ENCODE results near the gene RHBDL1. TPM values are rescaled to one million over a fixed set of nuclear protein-coding genes. Genes with fewer than 3 reads are reported as not detected.

RHBDL1 gene
- total and polyA plus RNA-seq, 10 of the 15 experiments (the other 5 are each of a cell fraction or from before 2014, with no cell fraction given), result 0.04 to 1.3 (median 0.65) TPM; not detected in 5

GRCh38 chr16:629833-630248 is 45.6 kb upstream of the RHBDL1 start:
- DNase-seq (ENCODE audit: low read depth, low spot score) (no peak), ATAC-seq (no peak), FAIRE-seq (no peak)
- Histone ChIP-seq H3K9ac (ENCODE audit: control insufficient read depth, insufficient read depth, low read length) (no peak overlapping the region), H3K4me1 (ENCODE audit: control insufficient read depth, insufficient read depth, low read length) (no peaks in the 10 kb centered on the region; the same call in 1 of the 2 replicates), H3K27me3 (replicated peaks in 1 of 2; ENCODE audit: control insufficient read depth in 2 of 2, insufficient read depth in 2 of 2, low read length in 1 of 2) (no peaks in the 10 kb centered on the region), H3K9me3 (replicated peaks; ENCODE audit: control insufficient read depth, insufficient read depth, low read length) (no peaks in the 10 kb centered on the region), H3K27ac (ENCODE audit: control insufficient read depth, insufficient read depth) (no peak overlapping the region), H3K4me3 (no peak overlapping the region), H3K4me2 (ENCODE audit: control insufficient read depth, insufficient read depth) (no peak overlapping the region), H2AFZ (ENCODE audit: control insufficient read depth, low read depth, low read length) (no peak overlapping the region), H3K79me2 (ENCODE audit: control insufficient read depth, insufficient read depth, low read length) (peaks cover 2% of the 10 kb centered on the region), H3K36me3 (ENCODE audit: control insufficient read depth in 2 of 2, insufficient read depth in 2 of 2, low read length in 1 of 2) (peaks cover 0 to 4% of the 10 kb centered on the region in 2 experiments; a peak in 3 of 4 replicates), H4K20me1 (ENCODE audit: control insufficient read depth, insufficient read depth) (no peaks in the 10 kb centered on the region)
- no TSS peak for BruUV-seq (replicated peaks)
- intact Hi-C loops (cut with micrococcal nuclease; ENCODE audit: unreplicated experiment), result no loop called here
- CTCF ChIA-PET, result no interaction called here
- SMC1A ChIA-PET (ENCODE audit: uncharacterized antibody, unreplicated experiment), result no interaction called here
- RAD21 ChIA-PET (ENCODE audit: unreplicated experiment), result no interaction called here
- in situ Hi-C loops (cut with MboI), result no loop called here
- WGBS (ENCODE audit: insufficient coverage, insufficient replicate concordance, low lambda C conversion rate, missing lambda C conversion rate), result 69% methylated on average over 10 of the region's 11 CpGs
- POLR2A ChIA-PET, result no interaction called here
- TF ChIP-seq JUNB (IDR thresholded peaks at IDR 0.05) (no peak), MEF2A (IDR thresholded peaks at IDR 0.05; ENCODE audit: insufficient read depth, low read depth, low read length) (no peak), PAX5 (IDR thresholded peaks at IDR 0.05; ENCODE audit: borderline replicate concordance, low read depth, low read length) (no peak), TBL1XR1 (IDR thresholded peaks at IDR 0.05; ENCODE audit: low read depth, low read length) (no peak), ZNF274 (IDR thresholded peaks at IDR 0.05; ENCODE audit: insufficient read depth, insufficient read length) (no peak), RB1 (IDR thresholded peaks at IDR 0.05; ENCODE audit: borderline replicate concordance) (no peak), CHD1 (IDR thresholded peaks at IDR 0.05; ENCODE audit: low read depth, low read length) (no peak), HDGF (IDR thresholded peaks at IDR 0.05) (no peak)
- TF ChIP-seq, protein P1, sequence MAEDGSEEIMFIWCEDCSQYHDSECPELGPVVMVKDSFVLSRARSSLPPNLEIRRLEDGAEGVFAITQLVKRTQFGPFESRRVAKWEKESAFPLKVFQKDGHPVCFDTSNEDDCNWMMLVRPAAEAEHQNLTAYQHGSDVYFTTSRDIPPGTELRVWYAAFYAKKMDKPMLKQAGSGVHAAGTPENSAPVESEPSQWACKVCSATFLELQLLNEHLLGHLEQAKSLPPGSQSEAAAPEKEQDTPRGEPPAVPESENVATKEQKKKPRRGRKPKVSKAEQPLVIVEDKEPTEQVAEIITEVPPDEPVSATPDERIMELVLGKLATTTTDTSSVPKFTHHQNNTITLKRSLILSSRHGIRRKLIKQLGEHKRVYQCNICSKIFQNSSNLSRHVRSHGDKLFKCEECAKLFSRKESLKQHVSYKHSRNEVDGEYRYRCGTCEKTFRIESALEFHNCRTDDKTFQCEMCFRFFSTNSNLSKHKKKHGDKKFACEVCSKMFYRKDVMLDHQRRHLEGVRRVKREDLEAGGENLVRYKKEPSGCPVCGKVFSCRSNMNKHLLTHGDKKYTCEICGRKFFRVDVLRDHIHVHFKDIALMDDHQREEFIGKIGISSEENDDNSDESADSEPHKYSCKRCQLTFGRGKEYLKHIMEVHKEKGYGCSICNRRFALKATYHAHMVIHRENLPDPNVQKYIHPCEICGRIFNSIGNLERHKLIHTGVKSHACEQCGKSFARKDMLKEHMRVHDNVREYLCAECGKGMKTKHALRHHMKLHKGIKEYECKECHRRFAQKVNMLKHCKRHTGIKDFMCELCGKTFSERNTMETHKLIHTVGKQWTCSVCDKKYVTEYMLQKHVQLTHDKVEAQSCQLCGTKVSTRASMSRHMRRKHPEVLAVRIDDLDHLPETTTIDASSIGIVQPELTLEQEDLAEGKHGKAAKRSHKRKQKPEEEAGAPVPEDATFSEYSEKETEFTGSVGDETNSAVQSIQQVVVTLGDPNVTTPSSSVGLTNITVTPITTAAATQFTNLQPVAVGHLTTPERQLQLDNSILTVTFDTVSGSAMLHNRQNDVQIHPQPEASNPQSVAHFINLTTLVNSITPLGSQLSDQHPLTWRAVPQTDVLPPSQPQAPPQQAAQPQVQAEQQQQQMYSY (CRISPR knock-in tag; IDR thresholded peaks at IDR 0.05), result no peak
- TF ChIP-seq, protein P2, sequence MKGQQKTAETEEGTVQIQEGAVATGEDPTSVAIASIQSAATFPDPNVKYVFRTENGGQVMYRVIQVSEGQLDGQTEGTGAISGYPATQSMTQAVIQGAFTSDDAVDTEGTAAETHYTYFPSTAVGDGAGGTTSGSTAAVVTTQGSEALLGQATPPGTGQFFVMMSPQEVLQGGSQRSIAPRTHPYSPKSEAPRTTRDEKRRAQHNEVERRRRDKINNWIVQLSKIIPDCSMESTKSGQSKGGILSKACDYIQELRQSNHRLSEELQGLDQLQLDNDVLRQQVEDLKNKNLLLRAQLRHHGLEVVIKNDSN (IDR thresholded peaks at IDR 0.05; ENCODE audit: borderline replicate concordance, extremely low read length, insufficient read depth, low read depth, low read length), result no peak
- TF ChIP-seq, protein P3, sequence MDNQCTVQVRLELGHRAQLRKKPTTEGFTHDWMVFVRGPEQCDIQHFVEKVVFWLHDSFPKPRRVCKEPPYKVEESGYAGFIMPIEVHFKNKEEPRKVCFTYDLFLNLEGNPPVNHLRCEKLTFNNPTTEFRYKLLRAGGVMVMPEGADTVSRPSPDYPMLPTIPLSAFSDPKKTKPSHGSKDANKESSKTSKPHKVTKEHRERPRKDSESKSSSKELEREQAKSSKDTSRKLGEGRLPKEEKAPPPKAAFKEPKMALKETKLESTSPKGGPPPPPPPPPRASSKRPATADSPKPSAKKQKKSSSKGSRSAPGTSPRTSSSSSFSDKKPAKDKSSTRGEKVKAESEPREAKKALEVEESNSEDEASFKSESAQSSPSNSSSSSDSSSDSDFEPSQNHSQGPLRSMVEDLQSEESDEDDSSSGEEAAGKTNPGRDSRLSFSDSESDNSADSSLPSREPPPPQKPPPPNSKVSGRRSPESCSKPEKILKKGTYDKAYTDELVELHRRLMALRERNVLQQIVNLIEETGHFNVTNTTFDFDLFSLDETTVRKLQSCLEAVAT (IDR thresholded peaks at IDR 0.05), result no peak
- TF ChIP-seq, protein P4, sequence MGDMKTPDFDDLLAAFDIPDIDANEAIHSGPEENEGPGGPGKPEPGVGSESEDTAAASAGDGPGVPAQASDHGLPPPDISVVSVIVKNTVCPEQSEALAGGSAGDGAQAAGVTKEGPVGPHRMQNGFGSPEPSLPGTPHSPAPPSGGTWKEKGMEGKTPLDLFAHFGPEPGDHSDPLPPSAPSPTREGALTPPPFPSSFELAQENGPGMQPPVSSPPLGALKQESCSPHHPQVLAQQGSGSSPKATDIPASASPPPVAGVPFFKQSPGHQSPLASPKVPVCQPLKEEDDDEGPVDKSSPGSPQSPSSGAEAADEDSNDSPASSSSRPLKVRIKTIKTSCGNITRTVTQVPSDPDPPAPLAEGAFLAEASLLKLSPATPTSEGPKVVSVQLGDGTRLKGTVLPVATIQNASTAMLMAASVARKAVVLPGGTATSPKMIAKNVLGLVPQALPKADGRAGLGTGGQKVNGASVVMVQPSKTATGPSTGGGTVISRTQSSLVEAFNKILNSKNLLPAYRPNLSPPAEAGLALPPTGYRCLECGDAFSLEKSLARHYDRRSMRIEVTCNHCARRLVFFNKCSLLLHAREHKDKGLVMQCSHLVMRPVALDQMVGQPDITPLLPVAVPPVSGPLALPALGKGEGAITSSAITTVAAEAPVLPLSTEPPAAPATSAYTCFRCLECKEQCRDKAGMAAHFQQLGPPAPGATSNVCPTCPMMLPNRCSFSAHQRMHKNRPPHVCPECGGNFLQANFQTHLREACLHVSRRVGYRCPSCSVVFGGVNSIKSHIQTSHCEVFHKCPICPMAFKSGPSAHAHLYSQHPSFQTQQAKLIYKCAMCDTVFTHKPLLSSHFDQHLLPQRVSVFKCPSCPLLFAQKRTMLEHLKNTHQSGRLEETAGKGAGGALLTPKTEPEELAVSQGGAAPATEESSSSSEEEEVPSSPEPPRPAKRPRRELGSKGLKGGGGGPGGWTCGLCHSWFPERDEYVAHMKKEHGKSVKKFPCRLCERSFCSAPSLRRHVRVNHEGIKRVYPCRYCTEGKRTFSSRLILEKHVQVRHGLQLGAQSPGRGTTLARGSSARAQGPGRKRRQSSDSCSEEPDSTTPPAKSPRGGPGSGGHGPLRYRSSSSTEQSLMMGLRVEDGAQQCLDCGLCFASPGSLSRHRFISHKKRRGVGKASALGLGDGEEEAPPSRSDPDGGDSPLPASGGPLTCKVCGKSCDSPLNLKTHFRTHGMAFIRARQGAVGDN (IDR thresholded peaks at IDR 0.05), result no peak
- TF ChIP-seq, protein P5, sequence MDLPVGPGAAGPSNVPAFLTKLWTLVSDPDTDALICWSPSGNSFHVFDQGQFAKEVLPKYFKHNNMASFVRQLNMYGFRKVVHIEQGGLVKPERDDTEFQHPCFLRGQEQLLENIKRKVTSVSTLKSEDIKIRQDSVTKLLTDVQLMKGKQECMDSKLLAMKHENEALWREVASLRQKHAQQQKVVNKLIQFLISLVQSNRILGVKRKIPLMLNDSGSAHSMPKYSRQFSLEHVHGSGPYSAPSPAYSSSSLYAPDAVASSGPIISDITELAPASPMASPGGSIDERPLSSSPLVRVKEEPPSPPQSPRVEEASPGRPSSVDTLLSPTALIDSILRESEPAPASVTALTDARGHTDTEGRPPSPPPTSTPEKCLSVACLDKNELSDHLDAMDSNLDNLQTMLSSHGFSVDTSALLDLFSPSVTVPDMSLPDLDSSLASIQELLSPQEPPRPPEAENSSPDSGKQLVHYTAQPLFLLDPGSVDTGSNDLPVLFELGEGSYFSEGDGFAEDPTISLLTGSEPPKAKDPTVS (IDR thresholded peaks at IDR 0.05; ENCODE audit: low read depth, low read length), result no peak
